Neutrophil (primary cell): ENCODE results near the gene MMUT.

ENCODE experiments used
- H3K27ac ChIP-seq: fragments of 200-600 bp; sonication (generic); 2 replicates; pipeline ENCODE4 v1.5.1; 2016; ENCODE audit warnings: mild to moderate bottlenecking, moderate library complexity
- H3K27me3 ChIP-seq: fragments of 200-600 bp; sonication (generic); 2 replicates; pipeline ENCODE4 v1.6.0; 2016; ENCODE audit warnings: mild to moderate bottlenecking
- H3K36me3 ChIP-seq: fragments of 200-600 bp; sonication (generic); 2 replicates; pipeline ENCODE4 v1.5.1; 2017
- H3K4me1 ChIP-seq, 2 experiments: fragments of 200-600 bp in 1 of 2; sonication (generic) in 1 of 2; 1 replicate in 1 of 2; 2 replicates in 1 of 2; pipeline versions ENCODE4 v1.5.1 to v1.6.1; 2013 to 2016; ENCODE audit warnings: low read depth in 1 of 2, low read length in 1 of 2, mild to moderate bottlenecking in 1 of 2, moderate library complexity in 1 of 2; ENCODE audit not compliant: control insufficient read depth in 1 of 2, insufficient read depth in 1 of 2
- H3K4me3 ChIP-seq, 2 experiments: fragments of 200-600 bp in 1 of 2; sonication (generic) in 1 of 2; 1 replicate in 1 of 2; 2 replicates in 1 of 2; pipeline ENCODE4 v1.5.1; 2013 to 2016; ENCODE audit warnings: low read depth in 1 of 2, low read length in 1 of 2, mild to moderate bottlenecking in 1 of 2, moderate library complexity in 1 of 2
- H3K9me3 ChIP-seq: fragments of 200-600 bp; sonication (generic); 2 replicates; pipeline ENCODE4 v1.5.1; 2016
- TF ChIP-seq, protein P1 (sequence below): fragments of 200-600 bp; sonication (generic); IDR thresholded peaks from 2 replicates; pipeline ENCODE4 v1.5.1; 2016; ENCODE audit warnings: antibody characterized with exemption

The MMUT gene

DNA sequence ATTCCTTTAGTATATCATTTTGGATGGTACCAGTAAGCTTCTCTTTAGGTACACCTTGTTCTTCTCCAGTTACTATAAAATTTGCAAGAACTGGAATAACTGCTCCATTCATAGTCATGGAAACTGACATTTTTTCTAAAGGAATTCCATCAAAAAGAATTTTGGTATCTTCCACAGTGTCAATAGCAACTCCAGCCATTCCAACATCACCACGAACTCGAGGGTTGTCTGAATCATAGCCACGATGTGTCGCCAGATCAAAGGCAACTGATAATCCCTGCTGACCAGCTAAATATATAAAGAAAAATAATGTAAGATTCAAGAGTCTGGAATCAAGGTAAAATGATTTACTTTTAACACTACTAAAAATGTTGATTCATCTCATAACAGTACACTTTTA, 5.3 kb downstream of the MMUT start:
- H3K27me3 ChIP-seq, result no peaks in the 10 kb centered on the region
- H3K4me3 ChIP-seq, result no peak overlapping the region
- no peaks in the 10 kb centered on the region for H3K9me3 ChIP-seq
- H3K4me1 ChIP-seq, result peaks cover 18 to 30% of the 10 kb centered on the region in 2 experiments
- H3K27ac ChIP-seq, result no peak overlapping the region
- TF ChIP-seq, protein P1, sequence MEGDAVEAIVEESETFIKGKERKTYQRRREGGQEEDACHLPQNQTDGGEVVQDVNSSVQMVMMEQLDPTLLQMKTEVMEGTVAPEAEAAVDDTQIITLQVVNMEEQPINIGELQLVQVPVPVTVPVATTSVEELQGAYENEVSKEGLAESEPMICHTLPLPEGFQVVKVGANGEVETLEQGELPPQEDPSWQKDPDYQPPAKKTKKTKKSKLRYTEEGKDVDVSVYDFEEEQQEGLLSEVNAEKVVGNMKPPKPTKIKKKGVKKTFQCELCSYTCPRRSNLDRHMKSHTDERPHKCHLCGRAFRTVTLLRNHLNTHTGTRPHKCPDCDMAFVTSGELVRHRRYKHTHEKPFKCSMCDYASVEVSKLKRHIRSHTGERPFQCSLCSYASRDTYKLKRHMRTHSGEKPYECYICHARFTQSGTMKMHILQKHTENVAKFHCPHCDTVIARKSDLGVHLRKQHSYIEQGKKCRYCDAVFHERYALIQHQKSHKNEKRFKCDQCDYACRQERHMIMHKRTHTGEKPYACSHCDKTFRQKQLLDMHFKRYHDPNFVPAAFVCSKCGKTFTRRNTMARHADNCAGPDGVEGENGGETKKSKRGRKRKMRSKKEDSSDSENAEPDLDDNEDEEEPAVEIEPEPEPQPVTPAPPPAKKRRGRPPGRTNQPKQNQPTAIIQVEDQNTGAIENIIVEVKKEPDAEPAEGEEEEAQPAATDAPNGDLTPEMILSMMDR, result no peak
- H3K36me3 ChIP-seq, result peaks cover 36% of the 10 kb centered on the region

DNA sequence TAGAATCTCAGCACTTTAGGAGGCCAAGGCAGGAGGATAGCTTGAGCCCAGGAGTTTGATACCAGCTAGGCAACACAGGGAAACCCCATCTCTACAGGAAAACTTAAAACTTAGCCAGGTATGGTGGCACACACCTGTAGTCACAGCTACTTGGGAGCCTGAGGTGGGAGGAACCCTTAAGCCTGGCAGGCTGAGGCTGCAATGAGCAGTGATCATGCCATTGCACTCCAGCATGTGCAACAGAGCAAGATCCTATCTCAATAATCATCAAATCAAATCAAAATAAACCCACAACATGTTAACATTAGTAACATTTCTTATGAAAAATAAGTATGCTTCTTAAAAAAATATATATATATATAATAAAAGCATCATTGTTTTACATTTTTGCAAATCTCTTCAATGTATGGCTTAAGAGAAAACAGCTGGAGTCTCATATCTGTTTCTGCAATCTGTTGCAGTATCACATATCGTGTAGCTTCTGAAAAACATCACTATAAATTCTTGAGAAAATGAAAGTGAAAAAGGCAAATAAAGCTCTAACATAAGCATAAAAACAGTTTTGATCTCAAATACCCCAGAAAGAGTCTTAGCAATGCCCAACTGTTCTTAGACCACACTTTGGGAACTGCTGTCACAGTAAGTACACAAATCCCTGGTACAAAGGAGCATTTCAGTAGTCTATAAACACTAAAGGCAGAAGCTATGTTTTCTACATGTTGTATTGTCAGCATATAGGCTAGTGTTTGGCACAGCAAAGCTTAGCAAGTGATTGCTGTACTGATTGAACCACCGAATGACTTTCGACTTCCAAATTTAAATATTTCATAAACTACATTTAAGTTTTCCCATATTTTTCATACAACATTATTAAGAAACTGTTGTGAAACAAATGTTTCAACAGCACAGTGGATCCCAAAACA, 8.0 kb downstream of the MMUT start:
- no peak overlapping the region for H3K4me3 ChIP-seq

DNA sequence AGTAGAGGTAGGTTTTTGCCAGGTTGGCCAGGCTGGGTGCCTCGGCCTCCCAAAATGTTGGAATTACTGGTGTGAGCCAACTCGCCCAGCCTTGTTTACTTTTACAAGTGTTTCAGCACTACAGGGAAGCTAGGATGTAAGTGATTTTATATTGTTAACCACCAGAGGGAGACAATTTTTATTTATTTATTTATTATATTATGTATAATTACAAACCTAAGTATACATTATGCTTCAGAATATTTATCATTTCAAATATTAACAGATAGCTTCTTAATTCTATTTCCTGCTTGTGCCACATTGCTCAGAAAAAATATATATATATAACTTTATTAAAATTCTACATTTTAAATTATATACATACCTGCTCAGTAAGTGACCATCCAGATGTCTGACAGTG, 9.8 kb downstream of the MMUT start:
- no peaks in the 10 kb centered on the region for H3K9me3 ChIP-seq
- TF ChIP-seq, protein P1, result no peak
- H3K4me3 ChIP-seq, result no peak overlapping the region
- no peaks in the 10 kb centered on the region for H3K27me3 ChIP-seq
- no peaks in the 10 kb centered on the region for H3K4me1 ChIP-seq
- H3K36me3 ChIP-seq, result peaks cover 70% of the 10 kb centered on the region
- no peak overlapping the region for H3K27ac ChIP-seq

More for the DNA sequence above, 8.0 kb downstream of the MMUT start:
- TF ChIP-seq, protein P1, result no peak
- H3K36me3 ChIP-seq, result peaks cover 56% of the 10 kb centered on the region
- H3K27me3 ChIP-seq, result no peaks in the 10 kb centered on the region
- peaks cover 6 to 10% of the 10 kb centered on the region in 2 experiments for H3K4me1 ChIP-seq
- no peaks in the 10 kb centered on the region for H3K9me3 ChIP-seq
- H3K27ac ChIP-seq, result no peak overlapping the region

DNA sequence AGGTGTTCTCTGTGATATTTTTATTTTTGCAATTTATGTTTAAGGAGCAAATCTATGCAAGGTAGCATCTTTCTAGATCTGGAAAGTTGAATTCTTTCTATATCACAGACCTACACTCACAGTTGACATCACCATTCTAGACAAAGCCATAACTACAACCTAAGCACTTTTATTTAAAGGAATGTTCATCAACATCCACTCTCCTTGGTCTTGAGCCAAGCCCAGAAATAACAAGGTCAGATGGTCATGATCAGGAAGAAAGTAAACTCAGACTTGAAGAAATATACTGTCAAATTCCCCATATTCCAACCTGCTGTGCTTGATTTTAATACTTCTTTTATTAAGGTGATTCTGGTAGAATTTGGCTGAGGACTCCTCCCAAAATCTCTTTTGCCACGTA, 32.2 kb downstream of the MMUT start:
- Histone ChIP-seq H3K27ac (no peak overlapping the region), H3K36me3 (peaks cover 61% of the 10 kb centered on the region), H3K4me1 (no peaks in the 10 kb centered on the region), H3K9me3 (no peaks in the 10 kb centered on the region), H3K4me3 (no peak overlapping the region), H3K27me3 (no peaks in the 10 kb centered on the region)
- TF ChIP-seq, protein P1, result no peak

DNA sequence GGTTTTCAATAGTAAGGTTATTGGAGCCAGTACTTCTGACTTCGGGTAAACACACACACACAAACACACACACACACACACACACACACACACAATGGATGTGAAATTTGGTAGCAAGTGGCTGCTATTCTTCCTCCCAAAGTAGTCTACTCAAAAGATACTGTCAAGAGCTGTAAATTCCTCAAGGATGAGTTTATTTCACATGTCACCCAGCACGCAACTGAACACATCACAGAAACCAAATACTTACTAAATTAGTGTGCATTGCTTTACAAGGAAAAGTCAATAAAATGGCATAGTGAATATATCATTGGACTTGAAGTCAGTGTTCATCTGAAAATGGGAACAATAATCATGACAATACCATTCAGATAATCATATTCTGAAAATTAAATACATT, 32.9 kb downstream of the MMUT start:
- TF ChIP-seq, protein P1, result no peak
- Histone ChIP-seq H3K27ac (no peak overlapping the region), H3K4me3 (no peak overlapping the region), H3K27me3 (no peaks in the 10 kb centered on the region), H3K4me1 (no peaks in the 10 kb centered on the region), H3K36me3 (peaks cover 56% of the 10 kb centered on the region), H3K9me3 (no peaks in the 10 kb centered on the region)
